Endothelial cell of umbilical vein (primary cell): ENCODE measurements around the gene CEP152. TPM values are rescaled to one million over a fixed set of nuclear protein-coding genes. Genes with fewer than 3 reads are reported as not detected.

Source experiments
- BruUV-seq: library from RNA; stranded (reverse); fragments of 400-500 nt; replicated peaks from 2 replicates; lab custom pipeline; 2021; lab: Mats Ljungman, UMichigan
- CTCF ChIA-PET: fragments of 300-600, 350-600 bp; sonication (Branson Sonifier 250); formaldehyde crosslinking; loops from one replicate; lab custom pipeline; 2021; ENCODE audit warnings: antibody characterized with exemption, inconsistent platforms; lab: Charles Lee
- POLR2A ChIA-PET: fragments of 300-600, 350-600 bp; sonication (Branson Sonifier 250); formaldehyde crosslinking; loops from one replicate; lab custom pipeline; 2021; ENCODE audit warnings: antibody characterized with exemption, inconsistent platforms; lab: Charles Lee
- DNase-seq: peaks from one replicate; pipeline ENCODE4 v3.0.0-alpha.2; 2011; ENCODE audit warnings: low read depth, low spot score
- FAIRE-seq: peaks from 2 replicates; lab custom pipeline; 2011; peaks lifted over from hg19 to GRCh38; lab: Jason Lieb, UNC
- H2AFZ ChIP-seq: 2 replicates; pipeline ENCODE4 v1.6.0; 2012; ENCODE audit warnings: low read depth, low read length, control low read depth, inconsistent platforms
- H3K27ac ChIP-seq: 2 replicates; pipeline ENCODE4 v1.5.1; 2011; ENCODE audit warnings: low read depth, mild to moderate bottlenecking, control low read depth, low read length, moderate library complexity; ENCODE audit not compliant: insufficient read depth
- H3K27me3 ChIP-seq, 2 experiments: 2 replicates each; pipeline versions ENCODE4 v1.6.0 to v1.6.1; 2011; ENCODE audit warnings: low read length in 2 of 2, mixed read lengths in 1 of 2; ENCODE audit not compliant: control insufficient read depth in 2 of 2, insufficient read depth in 2 of 2
- H3K36me3 ChIP-seq, 2 experiments: 2 replicates in 1 of 2; 3 replicates in 1 of 2; pipeline ENCODE4 v1.5.1; 2011; ENCODE audit warnings: low read length in 2 of 2, mild to moderate bottlenecking in 1 of 2, moderate library complexity in 1 of 2; ENCODE audit not compliant: control insufficient read depth in 2 of 2, insufficient read depth in 2 of 2; ENCODE audit errors: extremely low read depth in 1 of 2
- H3K4me1 ChIP-seq: 3 replicates; pipeline ENCODE4 v1.5.1; 2011; ENCODE audit warnings: mild to moderate bottlenecking, low read length; ENCODE audit not compliant: control insufficient read depth, insufficient read depth; ENCODE audit errors: extremely low read depth
- H3K4me2 ChIP-seq: 2 replicates; pipeline ENCODE4 v1.6.1; 2011; ENCODE audit warnings: low read length, control low read depth, mixed read lengths; ENCODE audit not compliant: insufficient read depth
- H3K4me3 ChIP-seq, 3 experiments: fragments of 200-600 bp in 1 of 3; sonication (generic), shearing (Covaris generic) in 1 of 3; replicated peaks in 1 of 3; 2 replicates each; pipeline ENCODE4 v1.5.1; 2011 to 2016; ENCODE audit warnings: control low read depth in 3 of 3, low read length in 3 of 3, mild to moderate bottlenecking in 2 of 3, inconsistent platforms in 1 of 3, low read depth in 1 of 3, moderate library complexity in 1 of 3; ENCODE audit not compliant: insufficient read depth in 1 of 3
- H3K79me2 ChIP-seq: 2 replicates; pipeline ENCODE4 v1.6.0; 2012; ENCODE audit warnings: low read length, inconsistent platforms; ENCODE audit not compliant: control insufficient read depth, insufficient read depth
- H3K9ac ChIP-seq: replicated peaks from 2 replicates; pipeline ENCODE3; 2011; ENCODE audit warnings: low read length, control low read depth; ENCODE audit not compliant: insufficient read depth; ENCODE audit errors: extremely low read depth
- H3K9me1 ChIP-seq: replicated peaks from 3 replicates; pipeline ENCODE4 v1.6.0; 2011; ENCODE audit warnings: mild to moderate bottlenecking, low read length; ENCODE audit not compliant: control insufficient read depth, insufficient read depth; ENCODE audit errors: extremely low read depth
- H3K9me3 ChIP-seq: replicated peaks from 2 replicates; pipeline ENCODE4 v1.5.1; 2012; ENCODE audit warnings: low read length, inconsistent platforms; ENCODE audit not compliant: control insufficient read depth, insufficient read depth
- H4K20me1 ChIP-seq: replicated peaks from 2 replicates; pipeline ENCODE3; 2011; ENCODE audit warnings: mild to moderate bottlenecking, low read length; ENCODE audit not compliant: control insufficient read depth, insufficient read depth; ENCODE audit errors: extremely low read depth
- CTCF ChIP-seq, 2 donors: IDR thresholded peaks; 1 replicate in 1 of 2; 2 replicates in 1 of 2; pipeline ENCODE4 v1.5.1; 2011; ENCODE audit warnings: low read length in 2 of 2, mild to moderate bottlenecking in 2 of 2, moderate library complexity in 2 of 2, control low read depth in 1 of 2, inconsistent platforms in 1 of 2, low read depth in 1 of 2; ENCODE audit not compliant: insufficient read depth in 1 of 2; ENCODE audit errors: extremely low read depth in 1 of 2
- EZH2 ChIP-seq: IDR thresholded peaks from 2 replicates; pipeline ENCODE4 v1.6.1; 2012; ENCODE audit warnings: borderline replicate concordance, low read depth, mild to moderate bottlenecking, moderate library complexity, low read length, inconsistent platforms; ENCODE audit not compliant: severe bottlenecking
- FOS ChIP-seq: IDR thresholded peaks from 2 replicates; pipeline ENCODE4 v1.6.1; 2011; ENCODE audit warnings: mild to moderate bottlenecking, low read length, moderate library complexity, borderline replicate concordance; ENCODE audit not compliant: insufficient read depth
- GATA2 ChIP-seq: IDR thresholded peaks from 2 replicates; pipeline ENCODE4 v1.7.0; 2011; ENCODE audit warnings: low read depth, mild to moderate bottlenecking, moderate library complexity, mixed read lengths, low read length; ENCODE audit not compliant: insufficient read length, insufficient read depth
- JUN ChIP-seq: IDR thresholded peaks from 2 replicates; pipeline ENCODE4 v1.6.1; 2011; ENCODE audit warnings: borderline replicate concordance, low read depth; ENCODE audit not compliant: insufficient read length, insufficient read depth
- MYC ChIP-seq: IDR thresholded peaks from one replicate; pipeline ENCODE4 v1.6.1; 2011; ENCODE audit warnings: mild to moderate bottlenecking, low read depth, low read length
- POLR2A ChIP-seq: IDR thresholded peaks from 2 replicates; pipeline ENCODE4 v1.6.1; 2012; ENCODE audit warnings: low read depth, mild to moderate bottlenecking, control low read depth, low read length
- POLR2AphosphoS5 ChIP-seq: IDR thresholded peaks from 2 replicates; pipeline ENCODE4 v1.6.1; 2012; ENCODE audit warnings: low read depth, mild to moderate bottlenecking, control low read depth, low read length, moderate library complexity; ENCODE audit not compliant: insufficient read depth
- dilution Hi-C: fragments of 300-500 bp; cut with MboI; formaldehyde crosslinking; loops from one replicate; pipeline ENCODE4 v1.15.0; 2019; ENCODE audit warnings: low sequenced_read_pairs; ENCODE audit not compliant: extremely low pct_ligation_motif_present
- intact Hi-C: fragments of 100-400 bp; cut with micrococcal nuclease; formaldehyde crosslinking; loops from one replicate; pipeline ENCODE4 v1.10.0; 2022
- polyA plus RNA-seq, 4 experiments: library from polyadenylated mRNA; depleted of rRNA in 3 of 4; stranded (reverse) in 3 of 4; unstranded in 1 of 4; fragments of >200 nt; gene quantifications; 2 replicates each; pipeline versions ENCODE4 v1.2.1 to v1.2.3, GENCODE V29; 2011 to 2012; ENCODE audit warnings: missing spikeins in 1 of 4
- total RNA-seq: library from RNA; stranded (reverse); gene quantifications from 2 replicates; pipeline ENCODE4 v1.2.3, GENCODE V29; 2021
- TF ChIP-seq, protein P1 (sequence below): IDR thresholded peaks from 2 replicates; pipeline ENCODE4 v1.6.1; 2011; ENCODE audit not compliant: insufficient read depth, insufficient read length

The CEP152 gene
- total and polyA plus RNA-seq, 2 donors (not counting 3 experiments of a cell fraction or from before 2014, with no cell fraction given), result 3.0 to 15.7 TPM

- Histone ChIP-seq H3K27ac (no peak overlapping the region), H3K4me1 (peaks cover 3% of the 10 kb centered on the region), H3K27me3 (no peaks in the 10 kb centered on the region), H3K9ac (no peak overlapping the region), H2AFZ (no peak overlapping the region), H3K9me1 (no peaks in the 10 kb centered on the region), H3K79me2 (peaks cover 5% of the 10 kb centered on the region), H3K9me3 (no peaks in the 10 kb centered on the region), H3K4me2 (no peak overlapping the region), H3K36me3 (peaks cover 0 to 5% of the 10 kb centered on the region in 2 experiments), H4K20me1 (no peaks in the 10 kb centered on the region), H3K4me3 (no peak overlapping the region)
- dilution Hi-C loops, result no loop called here
- DNase-seq (no peak), FAIRE-seq (no peak)
- intact Hi-C loops, result no loop called here
- no TSS peak for BruUV-seq
- CTCF ChIA-PET, result interaction anchor here (0.9 kb wide), 1 partner anchor 288 kb away, joined by 3 read pairs; no protein-coding TSS in a partner anchor
- no peak for TF ChIP-seq CTCF (IDR thresholded peaks at IDR 0.05; ENCODE audit: extremely low read depth in 1 of 2, insufficient read depth in 1 of 2, low read depth in 1 of 2, low read length in 2 of 2)
- POLR2A ChIA-PET, result no interaction called here
These were observed 15.0 kb downstream of the CEP152 start for GRCh38 chr15:48795901-48796300.

GRCh38 chr15:48794697-48795134 lies 16.2 kb downstream of the CEP152 start:
- POLR2A ChIA-PET, result no interaction called here
- intact Hi-C loops, result no loop called here

More at GRCh38 chr15:48794697-48795134, 16.2 kb downstream of the CEP152 start:
- no peak for TF ChIP-seq FOS
- TF ChIP-seq GATA2, result no peak
- no peak for TF ChIP-seq POLR2AphosphoS5
- no peak for TF ChIP-seq MYC
- TF ChIP-seq POLR2A, result no peak
- no peak for TF ChIP-seq EZH2
- TF ChIP-seq JUN, result no peak
- TF ChIP-seq, protein P1, sequence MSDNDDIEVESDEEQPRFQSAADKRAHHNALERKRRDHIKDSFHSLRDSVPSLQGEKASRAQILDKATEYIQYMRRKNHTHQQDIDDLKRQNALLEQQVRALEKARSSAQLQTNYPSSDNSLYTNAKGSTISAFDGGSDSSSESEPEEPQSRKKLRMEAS, result no peak
- no peak for TF ChIP-seq CTCF (IDR thresholded peaks at IDR 0.05; ENCODE audit: extremely low read depth in 1 of 2, insufficient read depth in 1 of 2, low read depth in 1 of 2, low read length in 2 of 2)
- no peaks in the 10 kb centered on the region for H3K9me1 ChIP-seq
- H3K36me3 ChIP-seq, result peaks cover 0 to 5% of the 10 kb centered on the region in 2 experiments
- H2AFZ ChIP-seq, result no peak overlapping the region
- dilution Hi-C loops, result no loop called here
- H3K4me1 ChIP-seq, result peaks cover 3% of the 10 kb centered on the region
- no peak overlapping the region for H3K4me3 ChIP-seq
- peaks cover 1% of the 10 kb centered on the region for H3K79me2 ChIP-seq
- no peaks in the 10 kb centered on the region for H3K27me3 ChIP-seq
- FAIRE-seq, result no peak
- H4K20me1 ChIP-seq, result no peaks in the 10 kb centered on the region
- H3K4me2 ChIP-seq, result no peak overlapping the region
- no TSS peak for BruUV-seq
- DNase-seq, result peak; percentile 17
- no peak overlapping the region for H3K9ac ChIP-seq
- CTCF ChIA-PET, result no interaction called here
- no peaks in the 10 kb centered on the region for H3K9me3 ChIP-seq
- no peak overlapping the region for H3K27ac ChIP-seq
